Esophagus squamous epithelium (tissue), 4 donors: ENCODE measurements around the gene RUNX1.

Experiments used
- POLR2A ChIP-seq, 4 donors: fragments of 450-650 bp; IDR thresholded peaks; one replicate each; pipeline ENCODE4 v1.6.1; 2017; ENCODE audit warnings: antibody characterized with exemption in 4 of 4, mild to moderate bottlenecking in 4 of 4, moderate library complexity in 3 of 4
- TF ChIP-seq, protein P1 (sequence below), 6 experiments: fragments of 450-650 bp in 4 of 6; fragments of 200-600 bp in 2 of 6; sonication (generic) in 2 of 6; IDR thresholded peaks; one replicate each; pipeline ENCODE4 v1.5.1; 2016 to 2019; ENCODE audit warnings: antibody characterized with exemption in 6 of 6, mild to moderate bottlenecking in 4 of 6, moderate library complexity in 4 of 6

DNA sequence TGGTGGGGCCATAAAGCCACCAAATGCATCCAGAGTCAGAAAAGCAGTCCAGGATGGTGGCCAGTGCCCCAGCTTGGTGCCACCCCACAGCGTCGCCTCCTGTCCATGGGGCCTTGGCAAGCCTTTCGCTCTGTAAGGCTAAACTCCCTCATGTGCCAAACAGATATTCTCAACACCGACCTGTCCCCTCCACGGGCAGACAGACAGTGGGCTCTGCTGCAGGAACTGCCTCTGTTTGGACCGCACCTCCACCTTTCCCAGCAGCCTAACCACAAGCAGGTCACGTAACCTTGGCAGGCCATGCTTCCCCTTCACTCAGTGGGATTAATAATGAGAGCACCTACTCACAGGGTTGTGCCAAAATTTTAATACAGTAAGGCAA is 11.7 kb downstream of the RUNX1 start:
- TF ChIP-seq, protein P1, sequence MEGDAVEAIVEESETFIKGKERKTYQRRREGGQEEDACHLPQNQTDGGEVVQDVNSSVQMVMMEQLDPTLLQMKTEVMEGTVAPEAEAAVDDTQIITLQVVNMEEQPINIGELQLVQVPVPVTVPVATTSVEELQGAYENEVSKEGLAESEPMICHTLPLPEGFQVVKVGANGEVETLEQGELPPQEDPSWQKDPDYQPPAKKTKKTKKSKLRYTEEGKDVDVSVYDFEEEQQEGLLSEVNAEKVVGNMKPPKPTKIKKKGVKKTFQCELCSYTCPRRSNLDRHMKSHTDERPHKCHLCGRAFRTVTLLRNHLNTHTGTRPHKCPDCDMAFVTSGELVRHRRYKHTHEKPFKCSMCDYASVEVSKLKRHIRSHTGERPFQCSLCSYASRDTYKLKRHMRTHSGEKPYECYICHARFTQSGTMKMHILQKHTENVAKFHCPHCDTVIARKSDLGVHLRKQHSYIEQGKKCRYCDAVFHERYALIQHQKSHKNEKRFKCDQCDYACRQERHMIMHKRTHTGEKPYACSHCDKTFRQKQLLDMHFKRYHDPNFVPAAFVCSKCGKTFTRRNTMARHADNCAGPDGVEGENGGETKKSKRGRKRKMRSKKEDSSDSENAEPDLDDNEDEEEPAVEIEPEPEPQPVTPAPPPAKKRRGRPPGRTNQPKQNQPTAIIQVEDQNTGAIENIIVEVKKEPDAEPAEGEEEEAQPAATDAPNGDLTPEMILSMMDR (IDR thresholded peaks at IDR 0.05), result no peak
- no peak for TF ChIP-seq POLR2A (IDR thresholded peaks at IDR 0.05)
